DMS153 (cell line): Measurements from ENCODE around the gene RPL12.
A peak's percentile ranks its signal among the peaks of the same experiment; 100 is the strongest.

Experiments
- DNase-seq: peaks from one replicate; lab custom pipeline; 2025; lab: John Stamatoyannopoulos, UW

RPL12 gene

DNA sequence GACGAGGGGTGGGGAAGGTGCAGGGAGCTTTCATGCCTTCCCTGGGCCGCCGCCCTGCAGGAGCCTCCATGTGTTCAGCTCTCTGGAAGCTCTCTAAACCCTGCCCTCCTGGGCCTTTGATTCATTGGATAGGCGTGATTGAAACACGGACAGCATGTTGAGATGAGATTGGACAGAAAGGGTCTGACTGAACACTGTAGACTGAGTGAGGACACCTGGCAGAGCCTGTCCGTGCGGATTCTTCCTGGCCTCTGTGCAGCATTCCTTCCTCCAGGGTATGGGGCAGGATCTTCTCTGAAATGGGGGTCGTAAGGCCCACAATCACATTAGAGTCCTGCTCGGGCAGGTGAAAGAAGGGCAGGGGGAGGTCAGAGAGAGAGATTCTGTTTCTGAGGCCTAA lies 12.8 kb downstream of the RPL12 start:
- no peak for DNase-seq

DNA sequence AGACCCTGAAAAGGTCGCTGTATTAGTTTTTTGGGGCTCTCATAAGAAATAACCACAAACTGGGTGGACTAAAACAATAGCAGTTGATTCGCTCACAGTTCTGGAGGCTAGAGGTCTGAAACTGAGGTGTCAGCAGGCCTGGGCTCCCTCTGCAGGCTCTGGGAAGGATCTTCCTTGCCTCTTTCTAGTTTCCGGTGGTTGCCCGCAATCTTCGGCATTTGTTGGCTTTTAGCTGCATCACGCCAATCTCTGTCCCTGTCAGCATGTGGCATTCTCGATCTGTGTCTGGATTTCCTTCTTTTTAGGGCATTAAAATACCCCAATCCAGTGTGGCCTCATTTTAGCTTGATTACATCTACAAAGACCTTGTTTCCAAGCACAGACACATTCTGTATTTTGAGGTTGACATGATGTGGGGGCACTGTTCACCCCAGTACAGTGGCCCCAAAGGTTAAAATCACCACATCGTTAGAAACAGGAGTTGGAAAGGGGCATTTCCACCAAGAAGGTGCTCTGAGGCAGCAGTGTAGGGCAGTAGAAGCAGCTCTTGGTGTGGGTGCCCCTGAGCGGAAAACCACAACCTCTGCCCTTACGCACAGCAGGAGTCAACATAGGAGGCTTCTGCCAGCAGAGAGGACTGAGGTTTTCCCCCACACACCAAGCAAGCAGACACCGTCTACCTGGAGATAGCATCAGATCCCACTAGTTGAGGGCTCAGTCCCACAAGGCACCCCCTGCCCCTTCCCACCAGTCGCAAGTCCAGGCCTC lies 13.5 kb downstream of the RPL12 start:
- no peak for DNase-seq

DNA sequence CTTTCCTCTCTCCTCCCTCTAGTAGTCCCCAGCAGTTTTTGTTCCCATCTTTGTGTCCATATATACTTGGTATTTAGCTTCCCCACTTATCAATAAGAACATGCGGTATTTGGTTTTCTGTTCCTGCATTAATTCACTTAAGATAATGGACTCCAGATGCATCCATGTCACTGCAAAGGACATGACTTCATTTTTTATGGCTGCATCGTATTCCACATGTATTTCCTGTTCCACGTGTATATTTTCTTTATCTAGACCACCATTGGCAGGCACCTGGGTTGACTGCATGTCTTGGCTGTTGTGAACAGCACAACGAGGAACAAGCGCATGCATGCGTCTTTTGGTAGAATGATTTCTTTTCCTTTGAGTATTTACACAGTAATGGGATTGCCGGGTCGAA lies 20.8 kb downstream of the RPL12 start:
- DNase-seq: no peak

DNA sequence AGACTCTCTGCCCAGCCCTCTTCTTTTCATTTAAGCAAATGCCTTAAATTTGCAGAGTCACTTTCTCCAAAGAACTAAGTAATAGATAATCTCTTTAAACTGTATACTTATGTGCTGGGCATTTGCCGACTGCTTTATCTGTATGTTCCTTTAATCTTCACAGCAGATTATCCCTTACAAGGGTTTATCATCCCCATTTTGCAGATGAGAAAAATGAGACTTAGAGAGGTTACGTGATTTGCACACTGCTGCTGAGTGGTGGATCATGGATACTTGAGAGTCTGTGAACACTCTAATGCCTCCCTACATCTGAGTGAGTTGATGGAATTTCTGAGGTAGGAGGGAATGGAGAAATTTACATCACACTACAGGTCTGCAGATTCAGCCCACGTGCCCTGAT lies 22.9 kb downstream of the RPL12 start:
- DNase-seq: no peak

DNA sequence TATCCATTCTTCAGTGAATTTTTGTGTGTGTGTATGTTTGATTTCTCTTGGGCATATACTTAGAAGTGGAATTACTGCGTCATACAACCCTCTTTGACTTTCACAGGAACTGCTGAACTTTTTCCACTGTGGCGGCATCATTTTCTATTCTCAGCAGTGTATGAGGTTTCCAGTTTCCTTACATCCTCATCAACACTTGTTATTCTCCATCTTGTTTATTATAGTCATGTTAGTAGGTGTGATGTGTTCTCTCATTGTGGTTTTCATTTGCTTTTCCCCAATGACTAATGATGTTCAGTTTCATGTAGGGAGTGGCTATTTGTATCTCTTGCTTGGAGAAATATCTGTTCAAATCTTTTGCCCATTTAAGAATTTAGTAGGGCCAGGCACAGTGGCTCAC lies 24.4 kb downstream of the RPL12 start:
- DNase-seq: no peak

DNA sequence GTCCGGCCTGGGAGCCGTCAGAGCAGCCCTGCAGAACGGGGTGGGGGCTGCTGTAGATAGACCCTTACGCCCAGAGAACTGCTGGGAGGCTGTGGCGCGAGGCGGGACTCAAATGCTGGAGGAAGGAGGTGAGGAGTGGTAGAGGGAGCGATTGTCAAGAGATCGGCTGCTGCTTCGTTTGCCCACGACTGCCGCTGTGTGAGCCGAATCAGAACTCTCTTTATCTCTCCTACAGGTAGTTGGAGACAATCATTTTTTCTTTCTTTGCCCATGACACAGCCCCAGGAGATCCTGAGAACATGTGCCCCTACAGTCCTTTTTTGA lies 26.6 kb downstream of the RPL12 start:
- DNase-seq: no peak

DNA sequence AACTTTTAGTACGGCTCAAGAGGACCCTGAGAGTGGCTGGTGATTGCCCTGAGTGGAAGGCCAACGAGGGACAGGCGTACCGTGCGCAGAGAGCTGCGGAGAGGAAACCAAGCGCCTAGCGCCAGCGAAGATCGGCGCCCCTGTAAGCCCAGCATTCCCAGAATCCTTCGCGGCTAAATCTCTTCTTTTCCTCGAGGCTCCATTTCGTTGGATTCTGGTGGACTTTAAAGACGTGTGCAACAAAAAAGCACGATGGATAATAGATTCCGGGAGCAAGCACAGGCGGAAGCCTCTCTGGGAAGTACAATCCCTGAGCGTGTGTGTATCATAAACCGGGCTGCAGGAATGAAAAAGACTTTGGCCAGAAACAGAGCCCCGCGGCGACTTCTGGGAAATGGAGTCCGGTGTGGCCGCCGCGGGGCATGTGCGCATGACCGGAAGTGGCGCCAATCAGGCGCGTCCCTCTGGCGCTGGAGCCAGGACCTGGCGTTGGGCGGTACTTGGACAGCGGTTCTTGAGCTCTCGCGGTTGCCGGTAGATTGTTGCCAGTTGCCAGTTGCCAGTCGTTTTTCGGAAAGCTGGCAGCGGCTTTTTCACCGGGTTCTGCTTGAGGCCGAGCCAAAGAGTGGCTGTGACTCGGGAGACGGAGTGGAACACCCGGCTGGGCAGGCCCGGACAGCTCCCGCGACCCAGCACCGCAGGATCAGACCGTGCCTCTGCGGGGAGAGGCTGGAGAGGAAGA lies 27.1 kb downstream of the RPL12 start, which contains the start of gene ZNF79:
TSS of gene ZNF79 (plus strand) at position 449 of the 742 bp plus-strand sequence. CDS start 406 bp downstream, outside the sequence.
- DNase-seq: peak; percentile 81

DNA sequence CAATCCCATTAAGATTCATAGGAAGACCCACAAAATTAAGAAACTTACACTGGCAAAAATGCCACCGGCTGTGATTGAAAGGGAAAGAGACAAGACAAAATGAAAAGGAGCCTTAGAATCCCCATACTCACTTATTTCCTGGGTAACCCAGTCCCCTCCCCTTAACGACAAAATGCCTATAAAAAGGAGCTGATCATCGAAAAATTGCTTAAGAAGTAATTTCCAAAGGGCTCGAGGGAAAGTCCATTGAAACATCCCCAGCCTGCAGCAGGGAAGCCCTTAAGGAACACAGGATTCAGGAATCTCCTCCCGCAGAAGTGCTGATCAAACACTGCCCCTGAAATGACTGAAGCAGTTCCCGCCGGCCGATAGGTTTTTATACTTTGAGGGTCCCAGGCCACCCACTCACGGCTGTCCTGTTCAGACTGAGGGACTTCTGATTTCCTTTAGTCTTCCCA lies 27.7 kb downstream of the RPL12 start:
- DNase-seq: no peak

DNA sequence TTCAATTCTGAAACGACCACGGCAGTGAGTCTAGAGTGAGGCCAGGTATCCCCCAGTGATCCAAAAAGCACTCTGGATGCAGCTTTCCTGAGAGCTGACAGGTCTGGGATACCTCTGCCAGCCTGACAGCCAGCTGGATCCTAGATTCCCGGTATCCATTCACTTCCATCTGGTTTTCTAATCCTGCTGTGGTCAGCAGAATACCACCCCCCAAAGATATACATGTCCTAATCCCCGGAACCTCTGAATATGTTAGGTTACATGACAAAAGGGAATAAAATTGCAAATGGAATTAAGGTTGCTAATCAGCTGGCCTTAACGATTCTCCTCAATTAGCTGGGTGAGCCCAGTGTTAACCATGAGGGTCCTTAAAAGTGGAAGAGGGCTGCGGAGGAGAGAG lies 28.4 kb downstream of the RPL12 start:
- no peak for DNase-seq

DNA sequence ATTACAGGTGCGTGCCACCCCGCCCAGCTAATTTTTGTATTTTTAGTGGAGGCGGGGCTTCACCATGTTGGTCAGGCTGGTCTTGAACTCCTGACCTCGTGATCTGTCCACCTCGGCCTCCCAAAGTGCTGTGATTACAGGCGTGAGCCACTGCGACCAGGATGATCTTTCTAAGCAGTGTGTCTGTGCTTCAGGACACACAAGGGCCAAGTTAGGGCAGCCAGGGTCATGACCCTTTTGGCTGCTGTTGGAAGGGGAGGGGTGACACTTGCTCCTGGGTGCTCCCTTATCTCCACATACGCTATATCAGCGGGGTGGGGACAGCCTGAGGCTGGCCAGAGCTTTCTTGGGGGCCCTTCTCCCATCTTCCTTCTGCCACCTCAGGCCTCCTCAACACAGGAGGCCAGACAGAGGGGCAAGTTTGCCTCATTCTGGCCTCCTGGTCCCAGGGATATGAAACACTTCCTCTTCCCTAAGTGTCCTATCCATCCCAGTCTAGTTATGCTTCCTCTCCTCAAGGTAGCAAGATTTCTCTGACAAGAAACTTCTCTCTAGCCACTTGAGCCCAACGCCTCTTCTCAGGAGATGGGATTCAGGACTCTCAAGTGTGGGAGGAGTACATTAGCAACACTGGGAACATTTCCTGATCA lies 28.9 kb downstream of the RPL12 start:
- DNase-seq: no peak

DNA sequence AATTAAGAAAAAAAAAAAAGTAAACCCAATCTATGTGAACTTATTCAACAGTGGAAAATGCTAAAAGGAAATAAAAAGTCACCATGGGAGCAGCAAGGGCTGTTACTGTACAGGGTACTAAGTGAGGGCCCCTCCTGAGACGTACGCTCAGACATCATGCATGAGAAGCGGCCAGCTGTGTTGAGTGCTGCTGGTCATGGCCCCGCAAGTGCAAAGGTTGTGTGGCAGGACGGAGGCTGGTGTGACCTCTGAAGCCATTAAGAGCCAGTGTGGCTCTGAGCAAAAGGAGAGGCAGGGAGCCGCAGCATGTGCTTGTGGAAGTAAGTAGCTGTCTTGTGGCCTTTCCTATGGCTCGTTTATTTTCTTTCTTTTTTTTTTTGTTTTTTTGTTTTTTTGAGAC lies 30.1 kb downstream of the RPL12 start:
- no peak for DNase-seq

DNA sequence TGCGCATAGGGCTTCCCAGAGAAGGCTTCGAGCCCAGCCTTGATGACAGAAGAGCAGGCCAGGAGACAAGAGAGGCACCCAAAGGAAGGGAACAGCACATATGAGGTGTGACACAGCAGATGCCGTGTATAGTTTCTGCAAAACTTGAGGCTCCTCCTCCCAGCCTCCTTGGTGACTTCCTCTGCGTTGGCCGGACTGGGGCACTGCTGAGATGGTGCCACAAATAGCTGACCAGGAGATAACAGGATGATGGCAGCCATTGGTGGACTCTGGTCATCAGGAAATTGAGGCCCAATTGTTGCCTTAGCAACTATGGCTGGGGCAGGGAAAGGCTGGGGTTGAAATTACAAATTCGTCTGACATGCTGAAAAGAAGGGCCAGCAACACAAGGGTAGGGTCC lies 31.9 kb downstream of the RPL12 start:
- DNase-seq: no peak

DNA sequence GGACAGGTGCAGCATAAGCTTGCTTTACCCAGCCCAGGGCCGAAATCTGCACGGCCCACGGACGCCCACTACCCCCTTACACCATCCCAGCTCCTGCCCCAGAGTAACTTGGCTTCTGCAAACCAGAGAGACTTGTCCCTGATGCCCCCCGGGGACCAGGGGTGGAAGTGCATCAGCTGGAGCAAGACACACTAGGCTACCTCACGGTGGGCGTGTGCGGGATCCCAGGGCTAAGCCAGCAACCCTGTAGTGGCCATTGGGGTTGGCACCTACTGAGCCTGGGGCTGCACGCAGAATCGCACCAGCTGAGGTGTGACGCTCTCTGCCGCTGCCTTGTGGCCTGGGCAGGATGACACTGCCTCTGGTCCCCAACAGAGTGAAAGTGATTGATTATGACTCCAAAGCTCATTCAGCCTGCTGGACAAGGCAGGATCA lies 33.2 kb downstream of the RPL12 start:
- no peak for DNase-seq

DNA sequence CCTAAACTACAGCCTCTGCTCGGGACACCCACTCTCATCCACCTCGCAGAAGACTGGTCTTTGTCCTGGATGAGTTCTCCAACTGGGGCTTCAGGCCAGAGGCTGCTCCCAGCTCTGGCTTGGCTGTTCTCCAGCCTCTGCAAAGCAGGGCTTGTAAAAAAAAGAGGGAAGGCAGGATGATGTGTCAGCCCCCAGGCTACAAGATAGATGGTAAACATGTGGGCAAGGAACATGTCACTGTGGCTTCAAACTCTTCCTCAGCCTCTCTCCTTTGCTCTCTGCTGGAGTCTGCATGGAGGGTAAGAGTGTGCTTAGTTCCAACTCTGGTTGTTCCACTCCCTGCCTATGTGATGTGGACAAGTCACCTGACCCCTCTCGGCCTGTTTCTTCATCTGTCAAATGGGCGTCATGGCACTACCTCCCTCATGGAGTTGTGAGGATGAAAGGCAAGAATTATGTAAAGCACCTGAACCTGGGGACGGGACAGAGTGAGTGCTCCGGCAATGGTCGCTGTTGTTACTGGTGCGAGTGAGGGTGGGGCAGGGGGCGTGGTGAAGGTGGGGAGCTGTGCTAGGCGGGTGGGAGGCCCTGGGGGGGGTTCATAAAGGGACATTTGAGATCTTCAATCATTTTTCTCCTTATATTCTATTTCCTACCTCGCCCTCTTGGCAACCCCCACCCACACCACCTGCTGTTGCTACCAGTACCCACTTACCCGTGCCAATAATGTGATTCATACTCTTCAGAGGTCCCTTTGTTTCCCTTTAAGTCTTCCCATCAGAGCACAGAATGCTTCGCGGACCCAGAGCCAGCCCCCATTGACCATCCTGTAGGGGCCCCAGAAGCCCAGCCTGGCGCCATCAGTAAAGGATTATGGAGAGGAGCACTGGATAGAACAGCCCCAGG lies 33.8 kb downstream of the RPL12 start:
- DNase-seq: no peak

DNA sequence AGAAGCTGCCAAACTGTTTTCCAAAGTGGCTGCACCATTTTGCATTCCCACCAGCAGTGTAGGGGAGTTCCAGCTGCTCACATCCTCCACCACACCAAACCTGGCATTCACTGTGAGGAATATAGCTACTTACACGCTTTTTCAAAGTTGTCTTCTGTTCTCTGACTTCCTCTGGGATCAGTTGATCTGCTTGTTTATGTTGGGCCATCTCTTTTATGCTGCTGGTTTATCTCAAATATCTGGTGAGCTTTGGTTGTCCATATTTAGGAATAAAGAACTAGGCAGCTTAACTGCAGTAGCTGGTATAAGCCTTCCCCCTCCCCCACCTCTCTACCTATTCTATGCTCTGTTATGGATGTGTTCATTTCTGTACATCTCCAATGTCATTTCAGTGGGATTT lies 35.5 kb downstream of the RPL12 start:
- no peak for DNase-seq

DNA sequence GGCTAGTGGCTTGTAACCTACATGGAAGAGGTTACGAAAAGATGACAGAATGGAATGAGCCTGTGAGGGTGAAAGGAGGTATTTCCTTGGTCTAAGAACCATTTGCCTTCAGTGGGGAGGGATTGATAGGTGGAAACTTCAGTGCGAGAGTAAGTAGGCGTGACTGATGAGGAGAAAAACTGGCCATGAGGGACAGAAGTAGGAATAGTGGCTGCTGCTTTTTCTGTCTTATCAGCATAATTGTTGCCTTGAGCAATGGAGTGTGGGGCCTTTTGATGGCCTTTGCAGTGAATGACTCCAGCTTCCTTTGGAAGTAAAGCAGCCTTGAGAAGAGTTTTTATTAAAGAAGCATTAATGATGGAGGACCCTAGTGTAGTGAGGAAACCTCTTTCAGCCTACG lies 36.1 kb downstream of the RPL12 start:
- DNase-seq: no peak

DNA sequence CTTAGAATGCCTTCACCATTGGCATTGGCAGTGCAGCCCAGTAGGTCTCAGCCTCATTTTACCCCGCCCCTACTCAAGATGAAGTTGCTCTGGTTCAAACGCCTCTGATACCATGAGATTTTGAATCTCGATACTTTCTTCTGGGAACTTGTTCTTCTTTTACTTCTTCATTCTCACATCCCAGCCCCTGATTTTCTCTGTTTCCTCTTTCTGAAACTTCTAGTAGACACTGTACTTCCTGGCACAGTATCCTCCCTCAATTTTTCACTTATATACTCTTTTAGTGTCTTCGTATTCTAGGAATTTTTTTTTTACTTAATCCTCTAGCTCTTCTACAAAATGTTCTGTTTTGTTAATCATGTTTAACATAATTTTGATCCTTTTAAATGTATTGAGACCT lies 40.1 kb downstream of the RPL12 start:
- no peak for DNase-seq

DNA sequence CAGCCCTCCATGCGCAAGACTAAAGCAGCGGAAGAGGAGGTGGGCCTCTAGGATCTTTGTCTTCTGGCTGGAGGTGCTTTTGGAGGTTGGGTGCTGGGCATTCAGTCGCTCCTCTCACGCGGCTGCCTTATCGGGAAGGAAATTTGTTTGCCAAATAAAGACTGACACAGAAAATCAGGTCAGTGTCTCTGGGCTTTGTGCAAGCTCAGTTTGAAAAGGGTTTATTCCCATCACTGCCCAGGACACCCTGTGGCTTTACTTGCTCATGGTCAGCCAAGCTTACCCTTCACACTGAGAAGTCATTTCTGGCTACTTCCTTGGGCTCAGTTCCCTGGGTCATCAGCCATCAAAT lies 43.7 kb downstream of the RPL12 start:
- no peak for DNase-seq

DNA sequence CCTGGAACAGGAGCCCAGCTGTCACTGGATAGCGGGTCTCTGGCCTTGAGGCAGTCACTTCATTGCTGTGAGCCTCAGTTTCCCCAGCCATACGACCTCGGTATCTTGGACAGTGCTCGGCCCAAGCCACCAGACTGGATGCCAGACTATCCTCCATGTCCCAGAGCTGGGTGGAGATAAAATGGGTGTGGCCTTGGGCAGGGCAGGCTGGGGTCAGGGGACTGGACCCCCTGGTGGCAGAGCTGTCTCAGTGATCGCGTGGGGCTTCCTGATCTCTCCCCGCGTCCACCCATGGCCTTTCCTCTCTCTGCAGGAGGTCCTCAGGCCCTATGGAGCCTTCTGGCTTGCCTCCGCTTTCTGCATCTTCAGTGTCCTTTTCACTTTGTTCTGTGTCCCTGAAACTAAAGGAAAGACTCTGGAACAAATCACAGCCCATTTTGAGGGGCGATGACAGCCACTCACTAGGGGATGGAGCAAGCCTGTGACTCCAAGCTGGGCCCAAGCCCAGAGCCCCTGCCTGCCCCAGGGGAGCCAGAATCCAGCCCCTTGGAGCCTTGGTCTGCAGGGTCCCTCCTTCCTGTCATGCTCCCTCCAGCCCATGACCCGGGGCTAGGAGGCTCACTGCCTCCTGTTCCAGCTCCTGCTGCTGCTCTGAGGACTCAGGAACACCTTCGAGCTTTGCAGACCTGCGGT lies 44.3 kb downstream of the RPL12 start:
- no peak for DNase-seq

DNA sequence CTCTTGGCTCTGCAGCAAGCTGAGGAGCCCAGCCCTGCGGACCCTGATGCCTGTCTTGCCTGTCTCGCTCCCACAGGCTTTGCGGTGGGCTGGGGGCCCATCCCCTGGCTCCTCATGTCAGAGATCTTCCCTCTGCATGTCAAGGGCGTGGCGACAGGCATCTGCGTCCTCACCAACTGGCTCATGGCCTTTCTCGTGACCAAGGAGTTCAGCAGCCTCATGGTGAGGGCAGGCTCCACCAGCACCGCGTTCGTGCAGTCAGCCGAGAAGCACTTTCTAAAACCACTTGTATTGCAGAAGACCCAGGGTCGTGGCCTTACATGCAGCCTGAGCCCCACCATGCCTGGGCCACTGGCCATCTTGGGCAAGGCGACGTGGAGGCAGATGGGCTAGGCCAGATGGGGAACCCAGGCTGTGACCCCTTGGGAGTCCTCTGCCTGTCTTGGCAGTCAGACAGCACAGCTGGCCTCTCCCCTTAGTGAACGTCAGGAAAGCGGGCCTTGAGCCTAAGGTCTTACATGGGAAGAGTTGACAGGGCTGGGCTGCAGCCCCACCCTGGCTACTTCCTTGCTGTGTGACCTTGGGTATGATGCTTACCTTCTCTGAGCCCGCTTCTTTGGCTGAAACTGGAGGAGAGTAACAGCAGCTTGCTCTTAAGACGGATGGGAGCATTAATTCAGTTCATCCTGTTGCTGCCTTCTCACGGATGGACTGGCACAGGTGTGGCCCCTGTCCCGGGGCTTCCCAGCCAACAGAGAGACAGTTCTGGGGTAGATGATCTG lies 45.7 kb downstream of the RPL12 start:
- no peak for DNase-seq

DNA sequence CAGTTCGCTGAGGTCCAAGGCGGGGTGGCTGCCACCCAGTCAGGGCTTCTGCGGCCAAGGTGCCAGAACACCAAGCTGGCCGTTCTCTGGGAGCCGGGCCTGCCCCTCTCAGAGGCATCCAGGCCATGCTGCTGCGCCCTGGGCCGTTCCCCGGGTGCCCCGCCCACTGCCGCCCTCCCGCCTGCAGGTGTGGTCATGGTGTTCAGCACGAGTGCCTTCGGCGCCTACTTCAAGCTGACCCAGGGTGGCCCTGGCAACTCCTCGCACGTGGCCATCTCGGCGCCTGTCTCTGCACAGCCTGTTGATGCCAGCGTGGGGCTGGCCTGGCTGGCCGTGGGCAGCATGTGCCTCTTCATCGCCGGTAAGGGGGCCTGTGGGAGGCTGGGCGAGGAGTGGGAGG lies 46.6 kb downstream of the RPL12 start:
- no peak for DNase-seq
